Epithelial cell of proximal tubule (primary cell): Measurements from ENCODE around the gene ZFP1. TPM values are rescaled to one million over a fixed set of nuclear protein-coding genes. Genes with fewer than 3 reads are reported as not detected.

ENCODE experiments used
- DNase-seq: peaks from one replicate; pipeline ENCODE4 v3.0.0-alpha.2; 2011; ENCODE audit warnings: low read depth
- H3K4me3 ChIP-seq: 2 replicates; pipeline ENCODE4 v1.5.1; 2011; ENCODE audit warnings: low read depth, mild to moderate bottlenecking, low read length
- total RNA-seq: library from RNA; depleted of rRNA; stranded (reverse); fragments of >200 nt; gene quantifications from 2 replicates; pipeline ENCODE4 v1.2.3, GENCODE V29; 2015
- TF ChIP-seq, protein P1 (sequence below): conservative IDR thresholded peaks from 2 replicates; pipeline ENCODE4 v1.5.1; 2012; ENCODE audit warnings: low read depth, mild to moderate bottlenecking, low read length

The ZFP1 gene
- total RNA-seq, 1 donor from 2014 or later, result 8.1 TPM

DNA sequence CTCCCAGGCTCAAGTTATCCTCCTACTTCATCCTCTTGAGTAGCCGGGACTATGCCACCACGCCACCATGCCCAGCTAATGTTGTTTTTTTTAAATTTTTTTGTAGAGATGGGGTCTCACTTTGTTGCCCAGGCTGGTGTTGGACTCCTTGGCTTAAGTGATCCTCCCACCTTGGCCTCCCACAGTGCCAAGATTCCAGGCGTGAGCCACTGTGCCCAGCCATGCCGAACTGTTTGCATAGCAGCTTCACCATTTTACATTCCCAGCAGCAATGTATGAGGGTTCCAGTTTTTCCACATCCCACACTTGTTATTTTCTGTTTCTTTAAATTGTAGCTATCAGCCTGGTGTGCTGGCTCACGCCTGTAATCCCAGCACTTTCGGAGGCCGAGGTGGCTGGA lies 68.3 kb downstream of the ZFP1 start:
- H3K4me3 ChIP-seq, result no peak overlapping the region
- no peak for DNase-seq
- TF ChIP-seq, protein P1, sequence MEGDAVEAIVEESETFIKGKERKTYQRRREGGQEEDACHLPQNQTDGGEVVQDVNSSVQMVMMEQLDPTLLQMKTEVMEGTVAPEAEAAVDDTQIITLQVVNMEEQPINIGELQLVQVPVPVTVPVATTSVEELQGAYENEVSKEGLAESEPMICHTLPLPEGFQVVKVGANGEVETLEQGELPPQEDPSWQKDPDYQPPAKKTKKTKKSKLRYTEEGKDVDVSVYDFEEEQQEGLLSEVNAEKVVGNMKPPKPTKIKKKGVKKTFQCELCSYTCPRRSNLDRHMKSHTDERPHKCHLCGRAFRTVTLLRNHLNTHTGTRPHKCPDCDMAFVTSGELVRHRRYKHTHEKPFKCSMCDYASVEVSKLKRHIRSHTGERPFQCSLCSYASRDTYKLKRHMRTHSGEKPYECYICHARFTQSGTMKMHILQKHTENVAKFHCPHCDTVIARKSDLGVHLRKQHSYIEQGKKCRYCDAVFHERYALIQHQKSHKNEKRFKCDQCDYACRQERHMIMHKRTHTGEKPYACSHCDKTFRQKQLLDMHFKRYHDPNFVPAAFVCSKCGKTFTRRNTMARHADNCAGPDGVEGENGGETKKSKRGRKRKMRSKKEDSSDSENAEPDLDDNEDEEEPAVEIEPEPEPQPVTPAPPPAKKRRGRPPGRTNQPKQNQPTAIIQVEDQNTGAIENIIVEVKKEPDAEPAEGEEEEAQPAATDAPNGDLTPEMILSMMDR, result no peak

DNA sequence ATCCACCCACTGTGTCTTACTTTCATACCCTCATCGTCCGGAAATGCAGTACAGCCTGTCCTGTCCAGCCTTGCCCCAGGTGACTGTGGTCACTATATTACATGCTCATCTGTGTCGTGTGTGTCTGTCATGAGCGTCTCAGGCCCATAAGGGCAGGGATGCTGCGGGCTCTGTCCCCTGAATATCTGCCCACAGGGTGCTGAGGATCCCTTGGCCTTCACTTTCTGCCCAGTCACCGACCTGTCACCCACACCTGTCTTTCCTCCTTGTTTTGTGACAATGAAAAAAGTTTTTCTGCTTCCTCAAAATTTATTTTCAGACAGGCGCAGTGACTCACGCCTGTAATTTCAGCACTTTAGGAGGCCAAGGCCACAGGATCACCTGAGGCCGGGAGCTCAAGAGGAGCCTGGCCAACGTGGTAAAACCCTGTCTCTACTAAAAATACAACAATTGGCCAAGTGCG lies 69.1 kb downstream of the ZFP1 start:
- no peak overlapping the region for H3K4me3 ChIP-seq
- TF ChIP-seq, protein P1, result no peak
- no peak for DNase-seq

DNA sequence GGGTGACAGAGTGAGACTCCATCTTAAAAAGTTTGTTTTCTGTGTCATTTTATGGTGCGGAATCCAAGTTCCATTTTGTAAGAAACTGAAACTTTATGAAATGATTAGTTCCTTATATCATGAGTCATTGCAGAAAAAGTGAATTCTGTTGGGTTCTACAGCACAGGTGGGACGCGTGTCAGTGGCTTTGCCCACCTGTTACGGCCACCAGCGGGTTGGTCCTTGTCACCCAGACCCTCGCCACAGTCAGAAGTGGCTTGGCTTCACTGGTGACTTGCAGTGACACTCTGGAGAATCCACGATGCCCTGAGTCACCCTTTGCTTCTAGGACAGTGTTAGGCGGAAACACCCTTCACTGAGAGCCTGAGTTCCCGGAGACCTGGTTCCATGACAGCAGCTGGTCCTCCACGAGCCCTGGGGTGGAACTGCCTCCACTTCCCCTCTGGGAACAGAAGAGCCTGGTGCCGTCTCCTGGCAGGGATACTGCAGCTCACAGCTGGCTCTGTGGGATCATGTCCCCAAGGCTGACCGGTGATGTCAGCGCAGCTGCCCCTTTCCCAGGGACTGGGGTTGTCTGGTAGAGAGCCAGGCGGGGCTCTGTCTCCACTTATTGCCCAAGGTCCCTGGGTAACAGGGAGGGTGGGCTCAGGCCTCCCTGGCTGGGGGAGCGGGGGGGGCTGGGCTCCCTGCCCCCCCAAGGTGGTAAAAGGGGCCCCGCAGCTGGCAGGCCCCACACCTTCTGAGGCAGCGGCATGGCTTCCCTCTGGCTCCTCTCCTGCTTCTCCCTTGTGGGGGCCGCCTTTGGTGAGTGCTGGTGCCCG lies 70.1 kb downstream of the ZFP1 start, which contains the start of gene CTRB1:
Gene CTRB1 (plus strand): TSS at position 733 of the 821 bp plus-strand sequence. CDS start 20 bp downstream, at position 753.
- H3K4me3 ChIP-seq, result no peak within 1 kb of the TSS
- no peak for DNase-seq
- TF ChIP-seq, protein P1, result no peak

DNA sequence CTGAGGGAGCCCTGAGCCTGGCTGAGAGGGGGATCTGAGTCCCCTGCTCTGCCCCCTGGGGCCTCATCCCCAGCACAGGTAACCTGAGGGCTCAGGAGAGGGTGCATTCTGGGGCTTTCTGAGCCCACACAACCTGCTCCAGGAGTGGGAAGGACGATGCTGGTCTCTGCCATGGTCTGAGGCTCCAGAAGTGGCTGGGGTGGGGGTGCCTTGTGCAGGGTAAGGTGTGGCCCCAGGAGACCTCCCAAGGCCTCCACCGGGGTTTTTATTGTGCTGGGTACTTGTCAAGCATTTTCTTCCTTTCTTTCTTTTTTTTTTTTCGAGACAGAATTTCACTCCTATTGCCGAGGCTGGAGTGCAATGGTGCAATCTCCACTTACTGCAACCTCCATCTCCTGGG lies 70.8 kb downstream of the ZFP1 start:
- TF ChIP-seq, protein P1, result no peak
- DNase-seq, result no peak
- no peak overlapping the region for H3K4me3 ChIP-seq

DNA sequence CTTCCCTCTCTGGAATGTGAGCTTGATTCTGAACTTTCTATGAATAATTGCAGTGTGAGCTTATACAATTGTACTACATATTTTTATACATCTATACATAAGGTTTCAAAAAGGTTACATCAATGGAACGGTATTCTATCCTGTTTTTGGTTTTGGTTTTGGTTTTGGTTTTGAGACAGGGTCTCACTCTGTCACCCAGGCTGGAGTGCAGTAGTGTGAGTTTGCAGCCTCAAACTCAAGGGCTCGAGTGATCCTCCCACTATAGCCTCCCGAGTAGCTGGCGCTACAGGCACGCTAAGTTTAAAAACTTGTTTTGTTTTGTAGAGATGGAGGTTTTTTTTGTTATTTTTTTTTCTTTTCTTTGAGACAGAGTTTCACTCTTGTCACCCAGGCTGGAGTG lies 71.5 kb downstream of the ZFP1 start:
- TF ChIP-seq, protein P1, result no peak
- no peak overlapping the region for H3K4me3 ChIP-seq
- no peak for DNase-seq

Other genes starting within 250 kb of the ZFP1 start
- 14.6 and 16.3 TPM in 2 replicates for gene WDR59, start 163.4 kb upstream of the ZFP1 start, total RNA-seq
- gene ZNRF1, start 149.5 kb upstream of the ZFP1 start, total RNA-seq, result 26.0 and 26.8 TPM in 2 replicates
- gene LDHD, start 31.7 kb upstream of the ZFP1 start, total RNA-seq, result 0.12 TPM in 1 of 2 replicates, not detected in the other
- gene CTRB2, start 58.6 kb downstream of the ZFP1 start, total RNA-seq, result not detected in 2 replicates
- not detected in 2 replicates for gene CTRB1, start 70.5 kb downstream of the ZFP1 start, total RNA-seq
- gene BCAR1, start 103.1 kb downstream of the ZFP1 start, total RNA-seq, result 125 and 136 TPM in 2 replicates